Sigmoid colon (tissue), 4 donors: ENCODE results near the gene KRTAP1-3.
"Not testable (repeated sequence)": the region's sequence is repeated elsewhere in the genome, so short reads cannot be mapped to it uniquely, and the experiment has no call there.

Experiments used
- CTCF ChIP-seq, 4 experiments: fragments of 450-650 bp in 3 of 4; fragments of 200-600 bp in 1 of 4; IDR thresholded peaks; one replicate each; pipeline ENCODE4 v1.5.1; 2016 to 2019; ENCODE audit warnings: antibody characterized with exemption in 4 of 4, mild to moderate bottlenecking in 3 of 4, moderate library complexity in 2 of 4
- EP300 ChIP-seq, 4 donors: sonication (generic); formaldehyde crosslinking; IDR thresholded peaks; one replicate each; pipeline ENCODE4 v1.6.1; 2017; ENCODE audit warnings: antibody characterized with exemption in 4 of 4
- POLR2A ChIP-seq, 2 donors: fragments of 450-650 bp; IDR thresholded peaks; one replicate each; pipeline ENCODE4 v1.6.1; 2016; ENCODE audit warnings: antibody characterized with exemption in 2 of 2, mild to moderate bottlenecking in 2 of 2, moderate library complexity in 2 of 2
- POLR2AphosphoS5 ChIP-seq, 4 donors: sonication (generic); formaldehyde crosslinking; IDR thresholded peaks; one replicate each; pipeline ENCODE4 v1.6.1; 2017; ENCODE audit warnings: antibody characterized with exemption in 4 of 4

- TF ChIP-seq POLR2AphosphoS5, CTCF, EP300, POLR2A (IDR thresholded peaks at IDR 0.05): not testable (repeated sequence)
These were observed 24.8 kb upstream of the KRTAP1-3 start for GRCh38 chr17:41059276-41060051.
